HG03378 (cell line): ENCODE measurements around the gene IL1RL1.

ENCODE experiments used
- ATAC-seq: cut with Tn5 transposase; IDR thresholded peaks from one replicate; pipeline ENCODE4 v1.9.1; 2021; ENCODE audit warnings: mild to moderate bottlenecking, moderate library complexity; ENCODE audit not compliant: unreplicated experiment

Gene IL1RL1

GRCh38 chr2:102366406-102367112, 55.2 kb downstream of the IL1RL1 start:
- ATAC-seq: peak; percentile 87

GRCh38 chr2:102367331-102367971, 56.1 kb downstream of the IL1RL1 start:
- ATAC-seq: peak; percentile 65

- ATAC-seq: no peak
These were observed 57.2 kb downstream of the IL1RL1 start for GRCh38 chr2:102368461-102369109.

- ATAC-seq: no peak
These were observed 58.5 kb downstream of the IL1RL1 start for GRCh38 chr2:102369866-102370265.

- ATAC-seq: no peak
These were observed 64.8 kb downstream of the IL1RL1 start for GRCh38 chr2:102376052-102376591.

- ATAC-seq: no peak
These were observed 72.4 kb downstream of the IL1RL1 start for GRCh38 chr2:102383722-102384121.

GRCh38 chr2:102385522-102385921, 74.2 kb downstream of the IL1RL1 start:
- ATAC-seq: no peak

- ATAC-seq: no peak
These were observed 74.6 kb downstream of the IL1RL1 start for GRCh38 chr2:102386004-102386403.

- ATAC-seq: no peak
These were observed 75.6 kb downstream of the IL1RL1 start for GRCh38 chr2:102386867-102387541.

- no peak for ATAC-seq
These were observed 76.6 kb downstream of the IL1RL1 start for GRCh38 chr2:102387763-102388546.

GRCh38 chr2:102391565-102391964, 80.2 kb downstream of the IL1RL1 start:
- ATAC-seq: no peak

GRCh38 chr2:102392096-102392495, 80.7 kb downstream of the IL1RL1 start:
- ATAC-seq: no peak

GRCh38 chr2:102392942-102393341, 81.6 kb downstream of the IL1RL1 start:
- no peak for ATAC-seq

- no peak for ATAC-seq
These were observed 84.6 kb downstream of the IL1RL1 start for GRCh38 chr2:102396012-102396411.

- ATAC-seq: no peak
These were observed 85.8 kb downstream of the IL1RL1 start for GRCh38 chr2:102397209-102397608.

GRCh38 chr2:102399499-102400141, 88.3 kb downstream of the IL1RL1 start:
- no peak for ATAC-seq

GRCh38 chr2:102401456-102401855, 90.1 kb downstream of the IL1RL1 start:
- ATAC-seq: no peak
